H9 (cell line): ENCODE data around the gene AZGP1. TPM values are rescaled to one million over a fixed set of nuclear protein-coding genes. Genes with fewer than 3 reads are reported as not detected.

ENCODE experiments used
- DNase-seq: peaks from one replicate; pipeline ENCODE4 v3.0.0-alpha.2; 2017
- H2AFZ ChIP-seq: one replicate; pipeline ENCODE4 v1.6.1; 2013; ENCODE audit warnings: mild to moderate bottlenecking, low read length, control low read depth, moderate library complexity
- H2AK5ac ChIP-seq: 2 replicates; pipeline ENCODE4 v1.6.1; 2013; ENCODE audit warnings: low read length, control low read depth, mixed read lengths; ENCODE audit not compliant: insufficient read length
- H2BK120ac ChIP-seq: one replicate; pipeline ENCODE4 v1.6.1; 2013; ENCODE audit warnings: low read depth, mild to moderate bottlenecking, low read length, control low read depth, inconsistent platforms; ENCODE audit not compliant: poor library complexity, severe bottlenecking
- H2BK12ac ChIP-seq: 2 replicates; pipeline ENCODE4 v1.6.1; 2013; ENCODE audit warnings: low read length, control low read depth, mixed read lengths, low read depth; ENCODE audit not compliant: insufficient read length
- H2BK15ac ChIP-seq: 2 replicates; pipeline ENCODE4 v1.6.1; 2013; ENCODE audit warnings: low read depth, low read length, control low read depth
- H2BK20ac ChIP-seq: one replicate; pipeline ENCODE4 v1.6.1; 2013; ENCODE audit warnings: low read depth, mild to moderate bottlenecking, low read length, control low read depth, inconsistent platforms; ENCODE audit not compliant: poor library complexity, severe bottlenecking
- H2BK5ac ChIP-seq: 2 replicates; pipeline ENCODE4 v1.6.1; 2013; ENCODE audit warnings: low read length, control low read depth, mixed read lengths; ENCODE audit not compliant: insufficient read length
- H3K14ac ChIP-seq: 2 replicates; pipeline ENCODE4 v1.6.1; 2013; ENCODE audit warnings: low read length, control low read depth; ENCODE audit not compliant: insufficient read depth
- H3K18ac ChIP-seq: 2 replicates; pipeline ENCODE4 v1.6.1; 2013; ENCODE audit warnings: low read depth, mild to moderate bottlenecking, mixed read lengths, low read length, control low read depth; ENCODE audit not compliant: insufficient read length
- H3K23ac ChIP-seq: 2 replicates; pipeline ENCODE4 v1.6.1; 2013; ENCODE audit warnings: low read length, control low read depth, mixed read lengths, low read depth; ENCODE audit not compliant: insufficient read length
- H3K23me2 ChIP-seq: 2 replicates; pipeline ENCODE4 v1.6.1; 2013; ENCODE audit warnings: low read depth, mild to moderate bottlenecking, mixed read lengths, low read length, control low read depth; ENCODE audit not compliant: insufficient read length, poor library complexity, severe bottlenecking
- H3K27ac ChIP-seq: 2 replicates; pipeline ENCODE4 v1.5.1; 2013; ENCODE audit warnings: low read length, control low read depth, mixed read lengths, low read depth; ENCODE audit not compliant: insufficient read length
- H3K27me3 ChIP-seq: 2 replicates; pipeline ENCODE4 v1.6.1; 2013; ENCODE audit warnings: low read length, control low read depth, inconsistent platforms; ENCODE audit not compliant: insufficient read depth
- H3K4ac ChIP-seq: 2 replicates; pipeline ENCODE4 v1.6.1; 2013; ENCODE audit warnings: low read depth, mild to moderate bottlenecking, control low read depth, inconsistent platforms, low read length, moderate library complexity
- H3K4me1 ChIP-seq: 2 replicates; pipeline ENCODE4 v1.6.1; 2013; ENCODE audit warnings: low read length, control low read depth, inconsistent platforms; ENCODE audit not compliant: insufficient read depth
- H3K4me2 ChIP-seq: 2 replicates; pipeline ENCODE4 v1.6.1; 2013; ENCODE audit warnings: low read length, control low read depth, mixed read lengths; ENCODE audit not compliant: insufficient read length, insufficient read depth
- H3K56ac ChIP-seq: 2 replicates; pipeline ENCODE4 v1.6.1; 2013; ENCODE audit warnings: low read depth, mild to moderate bottlenecking, mixed read lengths, low read length, control low read depth; ENCODE audit not compliant: insufficient read length
- H3K79me1 ChIP-seq: 2 replicates; pipeline ENCODE4 v1.6.1; 2013; ENCODE audit warnings: low read depth, mild to moderate bottlenecking, moderate library complexity, low read length, control low read depth, inconsistent platforms; ENCODE audit not compliant: insufficient read depth, poor library complexity, severe bottlenecking
- H3K79me2 ChIP-seq: 2 replicates; pipeline ENCODE4 v1.6.1; 2013; ENCODE audit warnings: low read length, control low read depth, inconsistent platforms; ENCODE audit not compliant: insufficient read depth
- H3K9ac ChIP-seq: 2 replicates; pipeline ENCODE4 v1.6.1; 2013; ENCODE audit warnings: low read length, control low read depth, mixed read lengths; ENCODE audit not compliant: insufficient read length; ENCODE audit errors: extremely low read depth
- H3K9me3 ChIP-seq: one replicate; pipeline ENCODE4 v1.6.1; 2013; ENCODE audit warnings: low read depth, low read length, inconsistent platforms; ENCODE audit not compliant: control insufficient read depth
- H3T11ph ChIP-seq: one replicate; pipeline ENCODE4 v1.6.1; 2013; ENCODE audit warnings: mild to moderate bottlenecking, low read length, control low read depth, inconsistent platforms
- H4K20me1 ChIP-seq: one replicate; pipeline ENCODE4 v1.6.1; 2013; ENCODE audit not compliant: control insufficient read depth, insufficient read length, insufficient read depth
- H4K5ac ChIP-seq: 2 replicates; pipeline ENCODE4 v1.6.1; 2013; ENCODE audit warnings: low read depth, mild to moderate bottlenecking, mixed read lengths, low read length, control low read depth; ENCODE audit not compliant: insufficient read length
- H4K8ac ChIP-seq: replicated peaks from 2 replicates; pipeline ENCODE4 v1.6.1; 2013; ENCODE audit warnings: low read length, control low read depth, mixed read lengths, low read depth; ENCODE audit not compliant: insufficient read length
- H4K91ac ChIP-seq: 2 replicates; pipeline ENCODE4 v1.6.1; 2013; ENCODE audit warnings: low read depth, mild to moderate bottlenecking, moderate library complexity, mixed read lengths, low read length, control low read depth; ENCODE audit not compliant: insufficient read length
- H3K27ac Mint-ChIP-seq, 3 experiments: 2 replicates in 2 of 3; 3 replicates in 1 of 3; pipeline ENCODE4 v1.8.0; 2020 to 2021; ENCODE audit warnings: mixed read lengths in 3 of 3, mild to moderate bottlenecking in 1 of 3, moderate library complexity in 1 of 3
- H3K27me3 Mint-ChIP-seq: 2 replicates; pipeline ENCODE4 v1.8.0; 2021; ENCODE audit warnings: low read depth, mild to moderate bottlenecking, moderate library complexity, mixed read lengths
- H3K36me3 Mint-ChIP-seq, 3 experiments: 2 replicates in 2 of 3; 3 replicates in 1 of 3; pipeline ENCODE4 v1.8.0; 2020 to 2021; ENCODE audit warnings: low read depth in 3 of 3, mixed read lengths in 3 of 3; ENCODE audit not compliant: insufficient read depth in 1 of 3
- H3K4me1 Mint-ChIP-seq, 2 experiments: 2 replicates each; pipeline ENCODE4 v1.8.0; 2020; ENCODE audit warnings: mixed read lengths in 2 of 2
- H3K4me3 Mint-ChIP-seq, 2 experiments: 2 replicates in 1 of 2; 3 replicates in 1 of 2; pipeline ENCODE4 v1.8.0; 2020 to 2021; ENCODE audit warnings: mild to moderate bottlenecking in 2 of 2, mixed read lengths in 2 of 2, moderate library complexity in 1 of 2
- H3K9me3 Mint-ChIP-seq, 2 experiments: 2 replicates in 1 of 2; 3 replicates in 1 of 2; pipeline ENCODE4 v1.8.0; 2020; ENCODE audit warnings: mild to moderate bottlenecking in 2 of 2, mixed read lengths in 2 of 2, moderate library complexity in 1 of 2
- WGBS: extraction: QIAGEN DNeasy Blood & Tissue Kit; methylation state at CpG from one replicate; pipeline ENCODE4 v1.1.7; 2013; ENCODE audit warnings: missing lambda C conversion rate, low lambda C conversion rate, mixed read lengths; ENCODE audit not compliant: insufficient read length; ENCODE audit errors: extremely low coverage; 5-methylcytosine and 5-hydroxymethylcytosine counted together
- total RNA-seq: library from RNA; stranded (reverse); gene quantifications from 2 replicates; pipeline ENCODE4 v1.2.1, GENCODE V29; 2021
- TF ChIP-seq, protein P1 (sequence below): fragments of 200-600 bp; sonication (generic); conservative IDR thresholded peaks from 3 replicates; pipeline ENCODE4 v1.8.0; 2021; ENCODE audit warnings: antibody characterized with exemption, mild to moderate bottlenecking

Gene AZGP1
- total RNA-seq, 1 experiment from 2014 or later: not detected

- Histone ChIP-seq H4K20me1 (no peaks in the 10 kb centered on the region), H3K27ac (no peak overlapping the region), H4K8ac (no peak overlapping the region), H3K4ac (no peak overlapping the region), H3K4me2 (no peak overlapping the region), H3K4me1 (no peaks in the 10 kb centered on the region), H3K27me3 (no peaks in the 10 kb centered on the region), H3K14ac (no peak overlapping the region), H4K91ac (no peak overlapping the region), H2BK15ac (no peak overlapping the region), H3K79me2 (peaks cover 17% of the 10 kb centered on the region), H3K56ac (no peak overlapping the region), H2BK20ac (no peak overlapping the region), H2BK12ac (no peak overlapping the region), H2AFZ (no peak overlapping the region), H3K79me1 (peaks cover 11% of the 10 kb centered on the region), H3K9ac (no peak overlapping the region), H4K5ac (no peak overlapping the region), H3K18ac (no peak overlapping the region), H3K23me2 (peaks cover under 1% of the 10 kb centered on the region), H3K9me3 (no peaks in the 10 kb centered on the region), H2AK5ac (no peak overlapping the region), H2BK5ac (no peak overlapping the region), H2BK120ac (no peak overlapping the region), H3K23ac (no peak overlapping the region), H3T11ph (no peak overlapping the region)
- TF ChIP-seq, protein P1, sequence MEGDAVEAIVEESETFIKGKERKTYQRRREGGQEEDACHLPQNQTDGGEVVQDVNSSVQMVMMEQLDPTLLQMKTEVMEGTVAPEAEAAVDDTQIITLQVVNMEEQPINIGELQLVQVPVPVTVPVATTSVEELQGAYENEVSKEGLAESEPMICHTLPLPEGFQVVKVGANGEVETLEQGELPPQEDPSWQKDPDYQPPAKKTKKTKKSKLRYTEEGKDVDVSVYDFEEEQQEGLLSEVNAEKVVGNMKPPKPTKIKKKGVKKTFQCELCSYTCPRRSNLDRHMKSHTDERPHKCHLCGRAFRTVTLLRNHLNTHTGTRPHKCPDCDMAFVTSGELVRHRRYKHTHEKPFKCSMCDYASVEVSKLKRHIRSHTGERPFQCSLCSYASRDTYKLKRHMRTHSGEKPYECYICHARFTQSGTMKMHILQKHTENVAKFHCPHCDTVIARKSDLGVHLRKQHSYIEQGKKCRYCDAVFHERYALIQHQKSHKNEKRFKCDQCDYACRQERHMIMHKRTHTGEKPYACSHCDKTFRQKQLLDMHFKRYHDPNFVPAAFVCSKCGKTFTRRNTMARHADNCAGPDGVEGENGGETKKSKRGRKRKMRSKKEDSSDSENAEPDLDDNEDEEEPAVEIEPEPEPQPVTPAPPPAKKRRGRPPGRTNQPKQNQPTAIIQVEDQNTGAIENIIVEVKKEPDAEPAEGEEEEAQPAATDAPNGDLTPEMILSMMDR: no peak
- Mint-ChIP-seq H3K4me3 (no peak overlapping the region), H3K27ac (peak overlapping the region in 2 of 3 experiments; percentile 36 to 82; a peak in 2 of 7 replicates), H3K27me3 (no peaks in the 10 kb centered on the region), H3K36me3 (peaks cover 34 to 53% (median 44%) of the 10 kb centered on the region in 3 experiments; a peak in 6 of 7 replicates), H3K9me3 (no peaks in the 10 kb centered on the region), H3K4me1 (peaks cover 6 to 11% of the 10 kb centered on the region in 2 experiments)
- no CpG with 5 or more reads among the region's 3 CpGs for WGBS
- DNase-seq: no peak
These were observed 45.5 kb upstream of the AZGP1 start for GRCh38 chr7:100021297-100021696.
